Measurements from ENCODE around the gene KCNIP4. TPM values are rescaled to one million over a fixed set of nuclear protein-coding genes. Genes with fewer than 3 reads are reported as not detected.
"Not testable (repeated sequence)": the region's sequence is repeated elsewhere in the genome, so short reads cannot be mapped to it uniquely, and the experiment has no call there.

Gene KCNIP4
- under 0.01 TPM in 1 of 2 replicates, not detected in the other for total RNA-seq

GRCh38 chr4:21948347-21949072, at the start of gene KCNIP4:
Gene KCNIP4 (minus strand): TSS chr4:21948772.
- H3K27me3 ChIP-seq (ENCODE audit: insufficient read depth, low read length): peaks cover 35% of the 10 kb centered on the region
- peak; percentile 93 for DNase-seq (ENCODE audit: insufficient read length, low spot score, missing footprints)
- TF ChIP-seq CTCF (IDR thresholded peaks at IDR 0.05; ENCODE audit: extremely low read depth, low read depth, low read length): no peak
- no peaks in the 10 kb centered on the region for H4K20me1 ChIP-seq (ENCODE audit: insufficient read depth, low read length)
- peak within 1 kb of the TSS; percentile 65 for H3K4me3 ChIP-seq (ENCODE audit: insufficient read depth, low read length)
- no peaks in the 10 kb centered on the region for H3K79me2 ChIP-seq (ENCODE audit: insufficient read depth, low read length)
- no peaks in the 10 kb centered on the region for H3K4me1 ChIP-seq (ENCODE audit: insufficient read depth, low read length)
- peak within 1 kb of the TSS; percentile 77 for H3K4me2 ChIP-seq (ENCODE audit: insufficient read depth, low read length)
- H3K36me3 ChIP-seq (ENCODE audit: insufficient read depth, low read length): no peaks in the 10 kb centered on the region
- H3K9me3 ChIP-seq (ENCODE audit: low read depth, low read length): no peaks in the 10 kb centered on the region
- H3K27ac ChIP-seq (ENCODE audit: low read depth, low read length): no peak within 1 kb of the TSS
- peak within 1 kb of the TSS; percentile 77 for H2AFZ ChIP-seq (ENCODE audit: low read length)

DNA sequence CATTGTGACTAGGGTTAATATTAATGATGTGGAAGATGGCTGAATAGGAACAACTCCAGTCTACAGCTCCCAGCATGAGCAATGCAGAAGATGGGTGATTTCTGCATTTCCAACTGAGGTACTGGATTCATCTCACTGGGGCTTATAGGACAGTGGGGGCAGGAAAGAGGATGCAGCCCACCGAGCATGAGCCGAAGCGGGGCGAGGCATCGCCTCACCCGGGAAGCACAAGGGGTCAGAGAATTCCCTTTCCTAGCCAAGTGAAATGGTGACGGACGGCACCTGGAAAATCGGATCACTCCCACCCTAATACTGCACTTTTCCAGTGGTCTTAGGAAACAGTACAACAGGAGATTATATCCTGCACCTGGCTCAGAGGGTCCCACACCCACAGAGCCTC, 48.0 kb upstream of the KCNIP4 start:
- H3K36me3 ChIP-seq (ENCODE audit: insufficient read depth, low read length); H3K27me3 ChIP-seq (ENCODE audit: insufficient read depth, low read length); H3K4me2 ChIP-seq (ENCODE audit: insufficient read depth, low read length); H2AFZ ChIP-seq (ENCODE audit: low read length); H3K4me3 ChIP-seq (ENCODE audit: insufficient read depth, low read length); H3K27ac ChIP-seq (ENCODE audit: low read depth, low read length); DNase-seq (ENCODE audit: insufficient read length, low spot score, missing footprints); H3K4me1 ChIP-seq (ENCODE audit: insufficient read depth, low read length); H3K9me3 ChIP-seq (ENCODE audit: low read depth, low read length); H4K20me1 ChIP-seq (ENCODE audit: insufficient read depth, low read length); H3K79me2 ChIP-seq (ENCODE audit: insufficient read depth, low read length): not testable (repeated sequence)

- Histone ChIP-seq H3K9me3 (ENCODE audit: low read depth, low read length) (no peaks in the 10 kb centered on the region), H3K27ac (ENCODE audit: low read depth, low read length) (no peak overlapping the region), H3K79me2 (ENCODE audit: insufficient read depth, low read length) (no peaks in the 10 kb centered on the region), H4K20me1 (ENCODE audit: insufficient read depth, low read length) (no peaks in the 10 kb centered on the region), H3K4me2 (ENCODE audit: insufficient read depth, low read length) (peak overlapping the region; percentile 15), H3K4me1 (ENCODE audit: insufficient read depth, low read length) (peaks cover 3% of the 10 kb centered on the region), H3K27me3 (ENCODE audit: insufficient read depth, low read length) (no peaks in the 10 kb centered on the region), H3K36me3 (ENCODE audit: insufficient read depth, low read length) (no peaks in the 10 kb centered on the region), H2AFZ (ENCODE audit: low read length) (no peak overlapping the region), H3K4me3 (ENCODE audit: insufficient read depth, low read length) (no peak overlapping the region)
- no peak for TF ChIP-seq CTCF (IDR thresholded peaks at IDR 0.05; ENCODE audit: extremely low read depth, low read depth, low read length)
- peak; percentile 34 for DNase-seq (ENCODE audit: insufficient read length, low spot score, missing footprints)
These were observed 43.8 kb upstream of the KCNIP4 start for GRCh38 chr4:21992330-21992729.

DNA sequence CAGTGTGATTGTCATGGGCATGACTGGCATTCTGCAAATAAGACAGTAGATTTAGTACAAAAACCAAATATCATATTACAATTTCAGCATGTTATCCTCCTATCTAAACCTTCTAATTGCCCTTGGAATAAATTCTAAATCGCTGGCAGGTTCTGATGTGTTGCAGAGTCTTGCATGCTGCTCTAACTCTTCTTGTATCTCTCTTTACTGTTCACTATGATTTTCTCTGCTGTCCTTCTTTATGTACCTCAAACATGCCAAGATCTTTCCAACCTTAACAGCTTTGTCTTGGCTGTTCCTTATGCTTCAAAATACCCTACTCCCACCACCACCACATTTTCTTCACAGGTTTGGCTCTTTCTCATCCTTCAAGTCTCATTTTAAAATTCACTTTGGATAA, 43.0 kb upstream of the KCNIP4 start:
- Histone ChIP-seq H3K4me2 (ENCODE audit: insufficient read depth, low read length) (no peak overlapping the region), H4K20me1 (ENCODE audit: insufficient read depth, low read length) (no peaks in the 10 kb centered on the region), H3K4me3 (ENCODE audit: insufficient read depth, low read length) (no peak overlapping the region), H2AFZ (ENCODE audit: low read length) (no peak overlapping the region), H3K79me2 (ENCODE audit: insufficient read depth, low read length) (no peaks in the 10 kb centered on the region), H3K36me3 (ENCODE audit: insufficient read depth, low read length) (no peaks in the 10 kb centered on the region), H3K27ac (ENCODE audit: low read depth, low read length) (no peak overlapping the region), H3K4me1 (ENCODE audit: insufficient read depth, low read length) (peaks cover 3% of the 10 kb centered on the region), H3K27me3 (ENCODE audit: insufficient read depth, low read length) (no peaks in the 10 kb centered on the region), H3K9me3 (ENCODE audit: low read depth, low read length) (no peaks in the 10 kb centered on the region)
- DNase-seq (ENCODE audit: insufficient read length, low spot score, missing footprints): no peak
- no peak for TF ChIP-seq CTCF (IDR thresholded peaks at IDR 0.05; ENCODE audit: extremely low read depth, low read depth, low read length)
